Breast epithelium (tissue), 3 donors: Measurements from ENCODE around the gene PDCD2L.

ENCODE experiments used
- CTCF ChIP-seq, 3 donors: fragments of 450-650 bp; IDR thresholded peaks; one replicate each; pipeline ENCODE4 v1.5.1; 2016 to 2017; ENCODE audit warnings: antibody characterized with exemption in 3 of 3, mild to moderate bottlenecking in 3 of 3, moderate library complexity in 3 of 3
- POLR2AphosphoS5 ChIP-seq, 3 donors: sonication (generic); formaldehyde crosslinking; IDR thresholded peaks; one replicate each; pipeline ENCODE4 v1.6.1; 2017; ENCODE audit warnings: antibody characterized with exemption in 3 of 3

GRCh38 chr19:34402074-34402600 is 2.1 kb upstream of the PDCD2L start:
- TF ChIP-seq CTCF (IDR thresholded peaks at IDR 0.05) (no peak), POLR2AphosphoS5 (IDR thresholded peaks at IDR 0.05) (no peak)
